ENCODE data around the gene ARID1B.

DNA sequence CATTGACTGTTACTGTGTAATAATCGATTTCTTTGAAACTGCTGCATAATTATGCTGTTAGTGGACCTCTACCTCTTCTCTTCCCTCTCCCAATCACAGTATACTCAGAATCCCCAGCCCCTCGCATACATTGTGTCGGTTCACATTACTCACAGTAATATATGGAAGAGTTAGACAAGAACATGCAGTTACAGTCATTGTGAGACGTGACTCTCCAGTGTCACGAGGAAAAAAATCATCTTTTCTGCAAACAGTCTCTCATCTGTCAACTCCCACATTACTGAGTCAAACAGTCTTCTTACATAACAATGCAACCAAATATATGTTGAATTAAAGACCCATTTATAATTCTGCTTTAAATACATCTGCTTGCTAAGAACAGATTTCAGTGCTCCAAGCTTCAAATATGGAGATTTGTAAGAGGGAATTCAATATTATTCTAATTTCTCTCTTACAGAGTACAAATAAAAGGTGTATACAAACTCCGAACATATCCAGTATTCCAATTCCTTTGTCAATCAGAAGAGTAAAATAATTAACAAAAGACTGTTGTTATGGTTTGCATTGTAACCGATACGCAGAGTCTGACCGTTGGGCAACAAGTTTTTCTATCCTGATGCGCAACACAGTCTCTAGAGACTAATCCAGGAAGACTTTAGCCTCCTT lies 432.8 kb downstream of the ARID1B start:
- TF ChIP-seq EP300 (IDR thresholded peaks at IDR 0.05; ENCODE audit: low read depth) = no peak
- TF ChIP-seq, protein P1, sequence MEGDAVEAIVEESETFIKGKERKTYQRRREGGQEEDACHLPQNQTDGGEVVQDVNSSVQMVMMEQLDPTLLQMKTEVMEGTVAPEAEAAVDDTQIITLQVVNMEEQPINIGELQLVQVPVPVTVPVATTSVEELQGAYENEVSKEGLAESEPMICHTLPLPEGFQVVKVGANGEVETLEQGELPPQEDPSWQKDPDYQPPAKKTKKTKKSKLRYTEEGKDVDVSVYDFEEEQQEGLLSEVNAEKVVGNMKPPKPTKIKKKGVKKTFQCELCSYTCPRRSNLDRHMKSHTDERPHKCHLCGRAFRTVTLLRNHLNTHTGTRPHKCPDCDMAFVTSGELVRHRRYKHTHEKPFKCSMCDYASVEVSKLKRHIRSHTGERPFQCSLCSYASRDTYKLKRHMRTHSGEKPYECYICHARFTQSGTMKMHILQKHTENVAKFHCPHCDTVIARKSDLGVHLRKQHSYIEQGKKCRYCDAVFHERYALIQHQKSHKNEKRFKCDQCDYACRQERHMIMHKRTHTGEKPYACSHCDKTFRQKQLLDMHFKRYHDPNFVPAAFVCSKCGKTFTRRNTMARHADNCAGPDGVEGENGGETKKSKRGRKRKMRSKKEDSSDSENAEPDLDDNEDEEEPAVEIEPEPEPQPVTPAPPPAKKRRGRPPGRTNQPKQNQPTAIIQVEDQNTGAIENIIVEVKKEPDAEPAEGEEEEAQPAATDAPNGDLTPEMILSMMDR (IDR thresholded peaks at IDR 0.05) = no peak
- no peak for TF ChIP-seq POLR2AphosphoS5 (IDR thresholded peaks at IDR 0.05)

All from transverse colon (tissue), 4 donors.